GM12873 (cell line): ENCODE data around the gene CSTF2T.

Experiments
- CTCF ChIP-seq: IDR thresholded peaks from 2 replicates; pipeline ENCODE4 v1.5.1; 2012; ENCODE audit warnings: low read depth, mild to moderate bottlenecking, moderate library complexity, low read length, control low read depth; ENCODE audit not compliant: insufficient read depth; ENCODE audit errors: missing control alignments

Gene CSTF2T

GRCh38 chr10:51708609-51709008 lies 9.2 kb upstream of the CSTF2T start:
- no peak for TF ChIP-seq CTCF

- TF ChIP-seq CTCF, result no peak
Observed at GRCh38 chr10:51707821-51708424, 8.5 kb upstream of the CSTF2T start.

- no peak for TF ChIP-seq CTCF
Observed at GRCh38 chr10:51707392-51707791, 8.0 kb upstream of the CSTF2T start.

GRCh38 chr10:51706225-51706624 lies 6.8 kb upstream of the CSTF2T start:
- TF ChIP-seq CTCF, result no peak

- no peak for TF ChIP-seq CTCF
Observed at GRCh38 chr10:51705774-51706173, 6.4 kb upstream of the CSTF2T start.

GRCh38 chr10:51700228-51700817 lies 928 bp upstream of the CSTF2T start:
- no peak for TF ChIP-seq CTCF

- no peak for TF ChIP-seq CTCF
Observed at GRCh38 chr10:51699145-51699474, 285 bp downstream of the CSTF2T start.
